Activated CD8-positive, alpha-beta T cell treated with anti-CD3 and anti-CD28 coated beads for 36 hours (primary cell): ENCODE data around the gene LTBP4. TPM values are rescaled to one million over a fixed set of nuclear protein-coding genes. Genes with fewer than 3 reads are reported as not detected.

Experiments used
- ATAC-seq: fragments of 200-7000 bp; cut with Tn5 transposase; one replicate; pipeline ENCODE4 v1.10.0; 2021; ENCODE audit warnings: mild to moderate bottlenecking, moderate library complexity
- CTCF ChIA-PET: fragments of 350-600 bp; sonication (Branson Sonifier 250); formaldehyde crosslinking; loops from one replicate; lab custom pipeline; 2021; ENCODE audit warnings: antibody characterized with exemption; lab: Charles Lee
- POLR2A ChIA-PET: fragments of 350-600 bp; sonication (Branson Sonifier 250); formaldehyde crosslinking; loops from one replicate; lab custom pipeline; 2021; ENCODE audit warnings: antibody characterized with exemption; lab: Charles Lee
- DNase-seq: peaks from one replicate; pipeline ENCODE4 v3.0.0-alpha.2; 2020
- H3K27ac Mint-ChIP-seq: one replicate; pipeline ENCODE4 v1.8.0; 2021; ENCODE audit warnings: mild to moderate bottlenecking, mixed read lengths
- H3K27me3 Mint-ChIP-seq: one replicate; pipeline ENCODE4 v1.8.0; 2021; ENCODE audit warnings: mixed read lengths
- H3K36me3 Mint-ChIP-seq: one replicate; pipeline ENCODE4 v1.8.0; 2021; ENCODE audit warnings: low read depth, mixed read lengths
- H3K4me1 Mint-ChIP-seq: one replicate; pipeline ENCODE4 v1.8.0; 2021; ENCODE audit warnings: low read depth, mixed read lengths
- H3K4me3 Mint-ChIP-seq: one replicate; pipeline ENCODE4 v1.8.0; 2021; ENCODE audit warnings: mild to moderate bottlenecking, moderate library complexity, mixed read lengths
- H3K9me3 Mint-ChIP-seq: one replicate; pipeline ENCODE4 v1.8.0; 2021; ENCODE audit warnings: mixed read lengths
- intact Hi-C: fragments of 100-400 bp; cut with micrococcal nuclease; formaldehyde crosslinking; loops from one replicate; pipeline ENCODE4 v1.10.0; 2022
- total RNA-seq, 2 experiments: library from RNA; stranded (reverse); gene quantifications; one replicate each; pipeline ENCODE4 v1.2.3, GENCODE V29; 2021
- TF ChIP-seq, protein P1 (sequence below): fragments of 200-600 bp; IDR thresholded peaks from one replicate; pipeline ENCODE4 v1.8.0; 2022; ENCODE audit warnings: antibody characterized with exemption, mild to moderate bottlenecking

The LTBP4 gene
- total RNA-seq, 2 experiments from 2014 or later, result 117 to 121 TPM

DNA sequence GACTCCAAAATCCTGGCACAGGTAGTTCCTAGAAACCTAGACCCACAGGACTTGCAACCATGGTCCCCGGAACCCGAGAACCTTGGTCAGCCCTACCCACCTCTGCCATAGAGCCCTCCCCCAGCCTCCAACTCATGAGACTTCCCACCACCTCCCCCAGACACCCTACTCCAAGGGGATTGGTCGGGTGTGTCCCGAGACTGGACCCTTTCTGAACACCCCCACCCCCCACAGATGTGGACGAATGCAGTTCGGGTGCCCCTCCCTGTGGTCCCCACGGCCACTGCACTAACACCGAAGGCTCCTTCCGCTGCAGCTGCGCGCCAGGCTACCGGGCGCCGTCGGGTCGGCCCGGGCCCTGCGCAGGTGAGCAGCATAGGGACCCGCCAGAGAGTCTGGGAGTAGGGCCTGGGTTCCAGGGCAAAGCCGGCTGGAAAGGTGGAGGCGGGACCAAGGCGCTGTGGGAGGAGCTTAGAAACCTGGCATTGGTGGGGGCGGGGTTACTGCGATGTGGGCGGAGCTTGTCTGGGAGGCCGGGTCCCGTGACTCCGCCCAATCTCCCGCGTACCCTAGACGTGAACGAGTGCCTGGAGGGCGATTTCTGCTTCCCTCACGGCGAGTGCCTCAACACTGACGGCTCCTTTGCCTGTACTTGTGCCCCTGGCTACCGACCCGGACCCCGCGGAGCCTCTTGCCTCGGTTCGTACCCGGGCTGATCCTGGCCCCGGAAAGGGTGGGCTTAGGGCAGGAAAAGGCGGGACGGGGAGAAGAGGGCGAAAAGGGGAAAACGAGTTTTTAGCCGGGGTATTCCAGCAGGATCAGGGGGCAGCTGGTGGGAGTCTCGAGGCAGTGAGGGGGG lies 11.9 kb downstream of the LTBP4 start:
- POLR2A ChIA-PET, result interaction anchor here (0.7 to 3.6 kb wide), 3 partner anchors 9 to 65 kb away, joined by 3 to 31 read pairs (median 3); no protein-coding TSS in a partner anchor
- TF ChIP-seq, protein P1, sequence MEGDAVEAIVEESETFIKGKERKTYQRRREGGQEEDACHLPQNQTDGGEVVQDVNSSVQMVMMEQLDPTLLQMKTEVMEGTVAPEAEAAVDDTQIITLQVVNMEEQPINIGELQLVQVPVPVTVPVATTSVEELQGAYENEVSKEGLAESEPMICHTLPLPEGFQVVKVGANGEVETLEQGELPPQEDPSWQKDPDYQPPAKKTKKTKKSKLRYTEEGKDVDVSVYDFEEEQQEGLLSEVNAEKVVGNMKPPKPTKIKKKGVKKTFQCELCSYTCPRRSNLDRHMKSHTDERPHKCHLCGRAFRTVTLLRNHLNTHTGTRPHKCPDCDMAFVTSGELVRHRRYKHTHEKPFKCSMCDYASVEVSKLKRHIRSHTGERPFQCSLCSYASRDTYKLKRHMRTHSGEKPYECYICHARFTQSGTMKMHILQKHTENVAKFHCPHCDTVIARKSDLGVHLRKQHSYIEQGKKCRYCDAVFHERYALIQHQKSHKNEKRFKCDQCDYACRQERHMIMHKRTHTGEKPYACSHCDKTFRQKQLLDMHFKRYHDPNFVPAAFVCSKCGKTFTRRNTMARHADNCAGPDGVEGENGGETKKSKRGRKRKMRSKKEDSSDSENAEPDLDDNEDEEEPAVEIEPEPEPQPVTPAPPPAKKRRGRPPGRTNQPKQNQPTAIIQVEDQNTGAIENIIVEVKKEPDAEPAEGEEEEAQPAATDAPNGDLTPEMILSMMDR, result no peak
- H3K27ac Mint-ChIP-seq, result peak overlapping the region; percentile 99
- no peaks in the 10 kb centered on the region for H3K9me3 Mint-ChIP-seq
- peaks cover 22% of the 10 kb centered on the region for H3K36me3 Mint-ChIP-seq
- ATAC-seq (peak; percentile 14), DNase-seq (peak; percentile 90)
- H3K4me1 Mint-ChIP-seq, result peaks cover 48% of the 10 kb centered on the region
- CTCF ChIA-PET, result interaction anchor here (1.4 to 4.4 kb wide), 3 partner anchors 9 to 22 kb away, joined by 8 to 15 read pairs (median 9); partner anchors contain the start of gene LTBP4
- no peaks in the 10 kb centered on the region for H3K27me3 Mint-ChIP-seq
- peak overlapping the region; percentile 84 for H3K4me3 Mint-ChIP-seq
- intact Hi-C loops, result no loop called here

DNA sequence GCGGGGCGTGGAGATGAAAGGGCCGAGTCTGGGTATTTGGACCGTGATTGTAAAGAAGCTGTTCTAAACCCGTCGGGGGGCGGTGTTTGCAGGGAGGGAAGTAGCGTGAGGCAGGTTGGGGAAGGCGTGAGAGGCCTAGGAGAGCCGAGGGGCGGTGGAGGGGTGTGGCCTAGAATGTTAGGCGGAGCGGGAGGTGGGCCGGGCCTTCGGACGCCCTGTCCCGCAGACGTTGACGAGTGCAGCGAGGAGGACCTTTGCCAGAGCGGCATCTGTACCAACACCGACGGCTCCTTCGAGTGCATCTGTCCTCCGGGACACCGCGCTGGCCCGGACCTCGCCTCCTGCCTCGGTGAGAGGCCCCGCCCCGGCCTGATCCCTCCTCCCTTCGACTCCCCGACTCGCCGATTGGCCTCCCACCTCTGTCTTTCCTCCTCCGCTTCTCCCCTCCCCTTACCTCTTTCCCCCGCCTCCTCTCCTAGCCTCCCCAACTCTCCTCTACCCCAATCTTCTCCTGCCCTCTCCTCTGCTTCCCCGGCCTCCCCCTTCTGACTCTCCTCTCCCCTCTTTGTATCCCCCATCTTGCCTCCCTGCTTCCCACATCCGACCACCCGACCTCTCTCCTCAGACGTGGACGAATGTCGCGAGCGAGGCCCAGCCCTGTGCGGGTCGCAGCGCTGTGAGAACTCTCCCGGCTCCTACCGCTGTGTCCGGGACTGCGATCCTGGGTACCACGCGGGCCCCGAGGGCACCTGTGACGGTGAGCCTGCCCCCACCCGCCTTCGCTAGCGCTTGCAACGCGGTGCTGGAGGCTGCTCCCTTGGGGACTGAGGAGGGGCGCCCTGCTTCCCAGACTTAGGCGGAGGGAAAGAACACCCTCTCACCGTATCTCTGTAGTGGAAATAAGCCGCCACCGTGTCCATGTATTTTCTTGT lies 12.8 kb downstream of the LTBP4 start:
- CTCF ChIA-PET, result interaction anchor here (1.4 to 11.3 kb wide), 4 partner anchors 10 to 21 kb away, joined by 8 to 126 read pairs (median 12); partner anchors contain the start of gene LTBP4
- ATAC-seq (peak; percentile 54), DNase-seq (peak; percentile 93)
- peak overlapping the region; percentile 99 for H3K27ac Mint-ChIP-seq
- POLR2A ChIA-PET, result interaction anchor here (0.7 to 3.6 kb wide), 5 partner anchors 10 to 191 kb away, joined by 3 to 31 read pairs (median 3); no protein-coding TSS in a partner anchor
- H3K4me3 Mint-ChIP-seq, result peak overlapping the region; percentile 84
- H3K36me3 Mint-ChIP-seq, result peaks cover 25% of the 10 kb centered on the region
- H3K27me3 Mint-ChIP-seq, result no peaks in the 10 kb centered on the region
- no peaks in the 10 kb centered on the region for H3K9me3 Mint-ChIP-seq
- intact Hi-C loops, result no loop called here
- peaks cover 43% of the 10 kb centered on the region for H3K4me1 Mint-ChIP-seq
- TF ChIP-seq, protein P1, result no peak

DNA sequence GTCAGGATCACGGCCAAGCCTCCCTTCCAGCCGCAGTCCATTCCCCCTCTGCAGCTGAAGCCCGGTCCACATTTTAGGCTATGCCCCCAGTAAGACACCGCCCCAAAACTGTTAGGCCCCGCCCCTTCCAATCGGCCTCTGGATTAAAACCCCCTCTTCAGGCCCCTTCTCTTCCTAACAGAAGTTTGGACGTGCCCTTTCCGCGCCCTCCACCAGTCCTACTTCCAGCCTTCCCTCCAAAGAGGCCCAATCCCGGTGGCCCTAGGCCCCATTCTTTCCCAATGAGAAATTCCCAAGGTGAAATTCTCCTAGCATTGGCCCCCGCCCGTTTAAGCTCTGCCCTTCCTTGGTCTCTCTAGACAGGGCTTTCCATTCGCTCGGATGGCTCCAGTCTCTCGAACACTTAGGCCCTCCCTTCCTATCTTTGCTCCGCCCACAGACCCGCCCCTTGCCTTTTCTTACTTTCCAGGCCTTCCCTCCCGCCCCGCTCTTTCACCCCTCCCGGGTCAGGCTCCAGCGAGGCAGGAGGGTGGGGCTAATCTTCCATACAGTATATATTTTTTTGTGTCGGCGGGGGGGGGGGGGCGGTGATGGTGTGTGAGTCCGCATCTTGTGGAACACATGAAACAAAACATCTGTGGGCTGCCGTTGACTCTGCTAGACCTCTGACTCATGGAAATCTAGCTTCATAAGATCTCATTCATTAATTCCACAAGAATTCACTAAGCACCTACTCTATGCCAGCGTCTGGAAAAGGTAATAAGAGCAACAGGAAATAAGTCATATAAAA lies 13.6 kb downstream of the LTBP4 start:
- intact Hi-C loops, result no loop called here
- H3K4me1 Mint-ChIP-seq, result peaks cover 46% of the 10 kb centered on the region
- ATAC-seq (peak; percentile 57), DNase-seq (peak; percentile 98)
- no peaks in the 10 kb centered on the region for H3K27me3 Mint-ChIP-seq
- peak overlapping the region; percentile 99 for H3K27ac Mint-ChIP-seq
- no peaks in the 10 kb centered on the region for H3K9me3 Mint-ChIP-seq
- H3K4me3 Mint-ChIP-seq, result peak overlapping the region; percentile 84
- CTCF ChIA-PET, result interaction anchor here (1.0 to 11.3 kb wide), 6 partner anchors 10 to 48 kb away, joined by 3 to 126 read pairs (median 5); no protein-coding TSS in a partner anchor
- POLR2A ChIA-PET, result interaction anchor here (1.0 to 3.6 kb wide), 4 partner anchors 11 to 190 kb away, joined by 3 to 31 read pairs (median 4); no protein-coding TSS in a partner anchor
- TF ChIP-seq, protein P1, result no peak
- peaks cover 32% of the 10 kb centered on the region for H3K36me3 Mint-ChIP-seq

DNA sequence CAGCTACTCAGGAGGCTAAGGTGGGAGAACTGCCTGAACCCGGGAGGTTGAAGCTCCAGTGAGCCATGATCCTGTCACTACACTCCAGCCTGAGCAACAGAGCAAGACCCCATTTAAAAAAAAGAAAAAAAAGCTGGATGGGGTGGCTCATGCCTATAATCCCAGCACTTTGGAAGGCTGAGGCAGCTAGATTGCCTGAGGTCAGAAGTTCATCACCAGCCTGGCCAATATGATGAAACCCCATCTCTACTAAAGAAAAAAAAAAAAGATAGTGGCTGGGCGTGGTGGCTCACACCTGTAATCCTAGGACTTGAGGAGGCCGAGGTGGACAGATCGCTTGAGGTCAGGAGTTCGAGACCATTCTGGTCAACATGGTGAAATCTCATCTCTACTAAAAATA lies 15.0 kb downstream of the LTBP4 start:
- Mint-ChIP-seq H3K27me3 (no peaks in the 10 kb centered on the region), H3K9me3 (no peaks in the 10 kb centered on the region), H3K4me1 (peaks cover 36% of the 10 kb centered on the region), H3K4me3 (no peak overlapping the region), H3K36me3 (peaks cover 37% of the 10 kb centered on the region), H3K27ac (peak overlapping the region; percentile 99)
- TF ChIP-seq, protein P1, result no peak
- ATAC-seq (no peak), DNase-seq (no peak)
- ChIA-PET POLR2A (interaction anchor here (1.1 to 3.6 kb wide), 4 partner anchors 10 to 77 kb away, joined by 3 to 31 read pairs (median 4); no protein-coding TSS in a partner anchor), CTCF (interaction anchor here (1.3 to 11.3 kb wide), 4 partner anchors 12 to 47 kb away, joined by 4 to 126 read pairs (median 10); partner anchors contain the start of gene LTBP4)
- intact Hi-C loops, result no loop called here
